GM19452 (cell line): ENCODE measurements around the gene KRT82.

Experiments
- ATAC-seq: cut with Tn5 transposase; IDR thresholded peaks from one replicate; pipeline ENCODE4 v1.9.1; 2021; ENCODE audit not compliant: unreplicated experiment

KRT82 gene

DNA sequence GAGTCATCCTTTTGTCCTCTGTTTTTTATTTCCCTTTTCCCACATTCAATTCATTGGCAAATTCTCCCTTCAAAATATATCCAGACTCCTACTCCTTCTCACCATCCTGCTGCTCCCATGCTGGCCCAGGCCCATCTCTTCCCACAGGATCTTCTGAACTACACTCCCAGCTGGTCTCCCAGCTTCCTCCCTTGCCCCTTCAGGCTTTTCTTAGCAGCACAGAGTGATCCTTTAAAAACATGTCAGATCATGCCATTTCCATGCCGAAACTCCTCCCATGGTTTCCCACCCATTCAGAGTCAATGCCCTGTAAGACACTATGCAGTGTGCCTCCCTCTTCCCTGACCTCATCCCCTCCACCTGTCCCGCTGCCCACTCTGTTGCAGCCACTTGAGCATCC is 18.3 kb downstream of the KRT82 start:
- no peak for ATAC-seq

DNA sequence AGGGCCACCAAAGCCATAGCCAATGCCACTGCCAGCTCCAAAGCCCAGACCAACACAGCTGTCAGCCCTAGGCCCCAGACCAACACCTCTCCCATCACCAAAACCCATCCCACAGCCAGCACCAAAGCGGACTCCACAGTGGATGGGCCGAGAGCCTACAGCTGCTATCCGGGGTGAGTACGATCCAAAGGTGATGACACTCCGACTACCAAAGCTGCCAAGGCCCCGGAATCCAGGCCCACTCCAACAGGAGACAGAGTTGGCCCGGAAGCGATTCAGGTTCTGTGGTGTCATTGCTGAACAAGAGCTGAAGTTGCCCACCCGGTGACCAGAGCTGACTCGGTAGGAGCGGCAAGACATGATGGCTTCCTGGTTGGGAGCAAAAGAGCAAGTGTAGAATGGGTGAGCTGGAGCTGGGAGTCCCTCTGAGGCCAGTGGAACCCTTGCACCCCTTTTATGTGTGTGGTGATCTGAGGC is 20.9 kb downstream of the KRT82 start, which contains the start of gene KRT84:
TSS of gene KRT84 (minus strand) at position 427 of the 477 bp plus-strand sequence. CDS start at position 360, 67 bp downstream.
- no peak for ATAC-seq

DNA sequence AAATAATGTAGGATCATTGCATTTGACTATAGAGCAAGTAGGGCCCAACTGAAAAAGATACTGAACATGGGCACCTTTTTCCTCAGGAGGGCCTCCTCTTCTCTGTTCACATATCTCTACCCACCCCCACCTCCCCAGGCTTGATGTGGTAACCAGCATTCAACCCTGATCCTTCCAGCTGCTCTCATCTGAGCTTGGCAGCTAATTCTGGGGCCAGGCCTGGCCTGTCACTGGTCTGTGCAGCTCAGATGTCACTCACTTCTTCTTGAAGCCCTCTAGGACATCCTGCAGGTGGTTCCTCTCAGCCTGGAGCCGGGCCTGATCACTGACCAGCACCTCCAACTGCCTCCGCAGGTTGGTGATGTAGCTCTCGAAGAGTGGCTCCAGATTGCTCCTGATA is 22.8 kb downstream of the KRT82 start:
- ATAC-seq: no peak

DNA sequence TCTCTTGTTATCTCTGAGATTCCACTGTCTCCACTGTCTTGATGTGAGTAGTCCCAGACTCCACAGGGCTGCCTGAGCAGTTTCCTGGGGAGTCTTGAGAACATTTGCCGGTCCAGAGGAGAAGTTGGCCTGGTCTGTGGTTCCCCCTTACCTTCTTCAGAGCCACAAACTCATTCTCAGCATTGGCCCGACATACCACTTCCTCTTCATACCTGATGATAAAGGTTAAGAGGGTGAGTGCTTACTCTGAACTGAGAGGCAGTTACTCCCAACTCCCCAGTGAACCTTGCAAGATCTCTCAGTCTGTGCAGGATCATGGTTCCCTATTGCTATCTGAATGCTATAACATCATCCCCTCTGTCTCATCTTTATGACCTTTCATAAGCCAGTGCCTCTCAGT is 23.3 kb downstream of the KRT82 start:
- no peak for ATAC-seq

DNA sequence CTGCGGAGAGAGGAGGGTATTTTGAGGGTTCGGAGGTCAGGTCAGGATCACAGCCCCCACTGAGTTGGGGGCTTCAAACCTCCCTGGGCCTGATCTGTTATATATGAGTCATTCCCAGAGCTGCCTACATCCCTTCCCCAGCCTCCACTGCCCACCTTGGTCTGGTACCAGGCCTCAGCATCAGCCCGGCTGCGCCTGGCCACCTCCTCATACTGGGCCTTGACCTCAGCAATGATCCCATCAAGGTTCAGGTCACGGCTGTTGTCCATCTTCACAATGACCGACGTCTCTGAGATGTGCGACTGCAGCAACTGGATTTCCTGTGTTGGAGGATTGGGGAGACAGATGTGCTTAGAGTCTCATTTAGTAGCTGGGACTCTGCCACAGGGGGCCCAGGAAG is 24.9 kb downstream of the KRT82 start:
- ATAC-seq: no peak

DNA sequence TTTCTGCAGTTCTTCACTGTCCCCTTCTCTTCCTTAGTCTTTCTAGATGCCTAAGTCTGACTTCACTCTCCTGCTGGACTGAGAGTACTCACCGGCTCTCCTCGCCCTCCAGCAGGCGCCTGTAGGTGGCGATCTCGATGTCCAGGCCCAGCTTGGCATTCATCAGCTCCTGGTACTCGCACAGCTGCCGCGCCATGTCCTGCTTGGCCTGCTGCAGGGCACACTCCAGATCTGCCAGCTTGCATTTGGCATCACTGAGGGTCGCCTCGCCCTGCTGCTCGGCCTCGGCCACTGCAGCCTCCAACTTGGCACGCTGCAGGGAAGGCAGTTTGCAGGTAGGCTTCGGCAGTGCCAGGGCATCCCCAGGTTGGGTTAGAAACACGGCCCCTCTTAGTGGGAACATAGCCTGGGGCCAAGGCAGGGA is 25.9 kb downstream of the KRT82 start:
- no peak for ATAC-seq

DNA sequence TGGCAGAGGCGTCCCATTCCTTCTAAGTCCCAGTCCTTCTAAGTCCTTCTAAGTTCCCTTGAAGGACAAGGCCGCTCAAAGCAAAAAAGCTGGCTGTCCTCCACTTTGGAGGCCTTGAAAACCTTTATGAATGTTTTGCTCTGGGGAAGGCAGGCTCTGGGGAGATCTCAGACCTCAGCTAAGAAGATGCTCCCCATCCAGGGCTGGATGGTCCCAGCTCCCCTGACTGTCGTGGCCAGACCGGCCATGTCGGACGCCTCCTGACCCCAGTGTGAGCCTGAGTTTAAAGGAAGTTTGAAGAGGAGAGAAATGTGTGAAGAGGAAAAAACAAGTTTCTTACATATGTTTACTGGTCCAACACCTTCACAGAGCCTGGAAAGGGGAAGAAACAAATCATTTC is 26.6 kb downstream of the KRT82 start:
- no peak for ATAC-seq

DNA sequence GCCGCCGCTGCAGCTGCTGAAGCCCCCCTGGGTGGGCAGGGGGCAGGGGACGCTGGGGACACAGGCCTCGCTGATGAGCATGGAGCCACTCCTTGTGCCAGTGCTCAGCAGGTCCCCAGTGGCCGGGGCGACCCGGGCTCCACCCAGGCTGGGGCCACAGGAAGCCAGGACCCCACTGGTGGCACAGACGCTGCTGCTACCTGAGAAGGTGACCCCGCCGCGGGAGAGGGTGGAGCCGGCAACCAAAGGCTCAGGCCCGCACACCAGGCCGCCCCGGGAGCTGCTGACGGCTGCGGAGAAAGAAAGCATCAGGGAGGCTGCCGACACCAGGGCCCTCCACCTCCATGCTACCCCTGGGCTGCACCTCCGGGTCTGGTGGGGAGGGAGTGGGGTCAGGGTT is 28.0 kb downstream of the KRT82 start:
- ATAC-seq: no peak

DNA sequence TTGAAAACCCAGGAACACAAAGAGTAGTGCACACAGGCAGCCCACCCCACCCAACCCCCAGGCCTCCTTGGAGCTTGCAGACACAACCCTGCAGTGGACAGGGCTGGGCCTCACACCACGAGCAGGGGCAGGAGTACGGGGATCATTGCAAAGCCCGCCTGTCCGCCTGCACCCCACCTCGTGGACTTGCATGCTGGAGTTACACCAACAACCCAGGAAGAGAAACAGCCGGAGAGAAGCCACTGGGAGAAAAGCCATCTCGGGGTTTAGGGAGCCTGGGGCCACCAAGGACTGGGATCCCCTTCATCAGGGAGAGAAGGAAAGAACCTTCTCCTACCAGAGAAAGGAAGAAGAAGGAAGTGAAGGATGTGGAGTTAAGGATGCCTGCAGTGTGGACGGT is 28.9 kb downstream of the KRT82 start:
- ATAC-seq: no peak

DNA sequence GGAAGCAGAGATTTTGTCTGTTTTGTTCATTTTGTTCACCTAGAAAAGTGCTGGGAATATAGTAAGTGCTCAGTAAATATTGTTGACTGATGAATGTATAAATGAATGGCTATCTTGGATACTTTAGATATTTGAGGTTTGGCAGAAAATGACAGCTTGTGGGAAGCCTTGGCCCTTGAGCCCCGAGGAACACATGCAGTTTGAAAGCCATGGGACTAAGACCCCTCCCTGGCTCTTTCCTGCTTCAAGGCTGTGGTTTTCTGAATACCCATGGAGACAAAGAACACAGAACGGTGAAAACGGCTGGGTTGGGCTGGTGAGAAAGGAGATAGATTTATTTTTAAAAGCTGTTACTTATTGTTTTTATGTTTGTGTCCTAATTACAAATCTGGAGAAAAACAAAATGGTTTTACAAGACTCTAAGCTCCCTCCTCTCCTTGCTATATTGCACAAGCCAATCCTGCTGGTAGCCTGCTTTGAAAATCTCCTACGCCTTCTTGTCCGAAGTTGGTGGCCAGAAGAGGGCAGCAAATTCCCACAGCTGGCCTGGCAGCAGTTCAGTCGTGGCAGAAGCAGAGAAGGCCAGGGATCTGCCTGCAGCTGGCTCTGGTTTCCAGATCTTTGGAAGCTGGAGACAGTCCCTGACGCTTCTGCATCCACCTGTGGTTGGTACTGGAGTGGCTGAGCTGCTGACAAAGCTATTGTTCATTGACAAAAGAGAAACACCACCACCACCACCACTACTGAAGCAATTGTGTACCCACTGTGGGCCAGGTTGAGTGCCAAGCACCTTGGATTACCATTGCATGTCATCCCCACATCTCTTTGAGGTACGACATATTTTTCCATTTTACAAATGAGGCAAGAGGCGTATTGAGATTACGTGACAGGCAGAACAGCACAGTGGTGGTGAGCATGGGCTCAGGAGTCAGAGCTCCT is 33.6 kb downstream of the KRT82 start:
- ATAC-seq: no peak

DNA sequence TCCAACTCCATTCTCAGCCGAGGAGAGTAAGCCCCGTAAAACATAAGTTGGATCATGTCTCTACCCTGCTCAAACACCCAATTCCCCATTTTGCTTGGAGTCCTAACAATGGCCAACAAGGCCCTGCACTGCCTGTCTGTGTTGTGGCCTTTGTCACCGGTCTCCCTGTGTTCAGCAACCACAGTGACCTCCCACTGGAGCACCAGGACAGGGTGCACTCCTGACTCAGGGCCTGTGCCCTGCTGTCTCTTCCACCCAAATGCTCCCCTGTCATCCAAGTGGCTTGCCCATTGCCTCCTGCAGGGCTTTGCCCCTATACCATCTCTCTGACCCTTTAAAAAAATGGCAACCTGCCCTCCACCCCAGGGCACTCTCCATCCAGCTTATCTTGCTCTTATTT is 34.4 kb downstream of the KRT82 start:
- ATAC-seq: no peak

DNA sequence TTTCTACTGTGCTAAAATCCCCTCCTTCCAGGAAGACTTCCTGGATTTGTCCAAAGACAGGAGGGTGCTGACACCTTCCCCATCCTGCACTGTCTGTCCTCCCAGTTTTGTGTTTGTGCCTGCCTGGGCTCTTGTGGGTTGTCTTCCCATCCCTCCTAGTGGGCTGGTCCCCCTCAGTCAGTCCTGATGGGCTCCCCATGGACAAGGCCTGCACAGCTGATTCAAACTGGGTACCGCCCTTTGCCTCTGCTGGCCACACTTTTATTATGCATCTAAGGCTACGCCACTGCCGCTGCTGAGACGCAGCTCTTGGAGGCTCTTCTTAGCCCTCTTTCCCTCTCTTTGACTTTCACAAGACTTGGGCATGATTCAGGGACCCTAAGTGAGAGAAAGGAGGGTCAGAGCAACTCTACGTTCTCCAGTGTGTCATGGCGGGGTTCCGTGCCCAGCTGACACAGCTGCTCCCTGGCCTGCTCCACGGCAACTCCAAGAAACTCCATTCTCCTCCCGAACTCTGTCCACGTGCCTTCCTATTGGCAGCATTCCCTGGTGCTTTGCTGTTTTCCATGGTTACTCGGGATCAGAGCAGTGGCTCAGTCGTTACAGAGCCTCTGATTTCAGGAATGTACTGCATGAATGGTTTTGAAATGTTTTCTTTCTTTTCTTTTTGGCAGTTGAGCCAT is 35.1 kb downstream of the KRT82 start:
- no peak for ATAC-seq

DNA sequence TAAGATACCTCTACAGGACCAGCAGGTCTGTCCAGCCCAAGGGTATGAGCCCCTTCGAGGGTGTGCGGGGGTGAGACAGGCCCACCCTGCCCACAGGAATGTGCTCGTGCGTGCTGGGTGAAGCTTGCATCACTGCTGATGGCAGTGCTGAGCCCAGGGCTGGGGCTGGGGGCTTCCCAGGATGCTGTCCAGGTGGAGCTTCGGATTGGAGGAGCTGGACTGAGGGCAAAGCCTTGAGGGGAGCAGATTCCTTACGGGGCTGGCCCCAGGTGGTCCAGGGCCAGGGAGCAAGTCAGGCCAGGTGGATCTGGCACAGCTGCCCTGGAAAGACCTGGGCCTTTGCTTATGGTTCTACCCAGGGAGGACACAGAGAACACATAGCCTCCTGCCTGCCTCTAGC is 36.3 kb downstream of the KRT82 start:
- ATAC-seq: no peak

DNA sequence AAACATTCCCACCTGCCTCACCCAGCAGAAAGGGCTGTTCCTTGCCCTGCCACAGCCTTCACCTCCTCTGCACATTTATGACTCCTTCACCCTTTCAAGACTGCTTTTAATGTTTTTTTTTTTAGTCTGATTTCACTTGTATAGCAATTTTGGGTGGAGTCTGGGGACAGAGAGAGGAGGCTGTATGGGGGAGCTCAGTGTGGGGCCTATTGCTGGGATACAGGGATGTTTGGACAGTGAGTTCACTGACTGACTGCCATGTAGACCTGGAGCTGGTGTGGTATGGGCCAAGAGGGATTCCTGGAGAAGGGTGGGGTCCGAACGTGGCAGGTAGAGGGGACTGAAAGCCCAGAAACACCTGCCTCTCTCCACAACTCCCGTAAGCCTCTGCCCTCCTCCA is 36.9 kb downstream of the KRT82 start:
- ATAC-seq: no peak

DNA sequence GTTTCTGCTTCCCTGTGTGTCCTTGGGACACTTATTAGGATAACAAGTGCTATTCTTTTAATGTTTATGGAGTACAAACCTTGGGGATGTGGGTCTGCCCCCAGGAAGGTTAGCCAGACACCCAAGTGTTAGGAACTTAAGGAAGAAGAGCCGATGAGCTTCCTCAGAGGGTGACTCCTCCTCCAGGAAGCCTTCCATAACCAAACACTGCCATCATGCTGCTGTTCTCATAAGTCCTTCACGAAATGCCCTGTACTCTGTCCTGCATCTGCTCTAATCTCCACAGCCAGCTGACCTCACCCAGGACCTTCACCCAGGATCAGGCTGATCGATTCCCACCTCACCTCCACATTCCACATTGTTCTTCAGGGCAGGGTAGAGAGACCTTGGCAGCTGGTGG is 37.6 kb downstream of the KRT82 start:
- ATAC-seq: no peak

DNA sequence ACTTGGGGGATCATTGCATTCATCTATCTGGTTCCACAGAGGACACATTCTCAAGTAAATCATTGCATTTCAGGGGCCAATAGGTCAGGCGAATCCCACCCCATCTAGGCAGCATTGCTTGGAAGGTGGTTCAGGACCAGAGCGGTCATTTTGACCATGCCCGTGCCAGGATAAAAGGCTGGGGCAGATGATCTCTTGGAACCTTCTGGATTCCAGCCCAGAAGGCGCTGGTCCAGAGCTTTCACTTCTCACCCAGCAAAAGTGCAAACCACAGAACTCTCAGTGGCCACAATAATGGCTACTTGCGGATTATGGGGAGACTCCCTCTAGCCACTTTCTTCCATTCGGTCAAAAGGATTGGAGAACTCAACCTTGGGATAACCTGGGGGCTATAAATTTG is 38.3 kb downstream of the KRT82 start:
- no peak for ATAC-seq

DNA sequence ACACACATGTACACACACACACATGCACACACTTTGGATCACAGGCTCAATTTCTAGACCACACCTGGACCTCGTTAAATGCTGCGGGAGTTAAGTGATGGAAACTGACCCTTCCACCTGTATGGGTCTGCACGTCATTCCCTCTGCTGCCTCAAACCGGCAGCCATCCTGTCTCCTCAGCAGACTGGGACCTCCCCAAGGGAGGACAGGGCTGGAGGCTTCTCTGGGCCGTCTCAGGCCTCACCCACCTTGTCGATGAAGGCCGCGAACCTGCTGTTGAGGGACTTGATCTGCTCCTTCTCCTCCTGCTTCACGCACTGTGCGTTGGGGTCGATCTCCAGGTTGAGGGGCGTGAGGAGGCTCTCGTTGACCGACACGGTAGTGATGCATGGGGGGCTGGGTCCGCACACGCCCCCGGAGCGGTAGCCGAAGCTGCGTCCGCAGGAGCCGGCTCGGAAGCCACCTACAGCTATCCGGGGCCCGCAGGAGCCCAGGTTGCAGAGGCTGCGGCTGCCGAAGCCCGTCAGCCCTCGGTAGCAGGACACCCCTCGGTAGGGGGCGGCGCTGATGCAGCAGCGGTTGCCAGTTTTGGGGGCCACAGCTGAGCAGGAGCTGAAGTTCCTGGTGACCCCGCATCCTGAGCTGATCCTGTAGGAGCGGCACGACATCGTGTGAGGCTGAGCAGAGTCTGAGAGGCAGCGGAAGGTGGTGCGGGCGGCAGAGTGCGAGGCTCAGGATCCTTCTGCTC is 39.2 kb downstream of the KRT82 start, which contains the start of gene KRT85:
TSS of gene KRT85 (minus strand) at position 744 of the 748 bp plus-strand sequence. CDS start at position 668, 76 bp downstream.
- ATAC-seq: no peak

DNA sequence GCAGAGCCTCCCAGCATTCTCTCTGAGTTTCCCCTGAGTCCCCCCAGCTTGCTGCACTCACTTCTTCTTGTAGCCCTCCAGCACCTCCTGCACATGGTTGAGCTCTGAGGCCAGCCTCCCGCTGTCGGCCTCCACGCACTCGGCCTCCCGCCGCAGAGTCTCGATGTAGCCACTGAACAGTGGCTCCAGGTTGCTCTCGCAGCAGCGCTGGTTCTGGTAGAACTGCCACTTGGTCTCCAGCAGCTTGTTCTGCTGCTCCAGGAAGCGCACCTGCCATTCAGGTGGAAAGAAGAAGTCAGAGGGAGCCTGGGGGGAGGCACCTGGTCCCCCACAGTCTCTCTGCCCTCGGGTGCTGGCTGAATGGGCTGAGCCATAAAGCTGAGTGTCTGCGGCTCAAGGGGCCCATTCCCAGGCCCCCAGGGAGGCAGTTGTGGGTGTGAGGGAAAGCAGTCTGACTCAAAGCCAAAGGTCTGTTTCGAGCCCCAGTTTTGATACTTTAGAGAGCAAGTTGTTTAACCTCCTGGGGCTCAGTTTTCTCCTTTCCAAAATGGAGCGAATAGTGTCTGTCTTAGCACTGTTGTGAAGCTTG is 41.1 kb downstream of the KRT82 start:
- ATAC-seq: no peak

DNA sequence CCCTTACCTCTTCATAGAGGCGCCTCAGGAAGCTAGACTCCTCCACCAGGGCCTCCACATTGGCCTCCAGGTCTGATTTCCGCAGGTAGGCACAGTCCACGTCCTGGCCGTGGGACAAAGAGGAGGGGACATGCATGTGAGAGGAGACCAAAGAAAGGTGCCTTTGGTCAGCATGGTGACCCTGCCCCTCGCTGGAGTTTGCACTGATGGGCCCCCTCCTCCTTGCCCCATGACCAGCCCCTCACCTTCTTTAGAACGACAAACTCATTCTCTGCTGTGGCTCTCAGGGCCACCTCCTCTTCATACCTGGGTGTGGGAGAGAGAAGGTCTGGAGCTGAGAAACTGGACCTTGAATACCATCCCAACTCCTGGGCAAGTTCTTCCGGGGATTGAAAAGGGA is 42.1 kb downstream of the KRT82 start:
- no peak for ATAC-seq

DNA sequence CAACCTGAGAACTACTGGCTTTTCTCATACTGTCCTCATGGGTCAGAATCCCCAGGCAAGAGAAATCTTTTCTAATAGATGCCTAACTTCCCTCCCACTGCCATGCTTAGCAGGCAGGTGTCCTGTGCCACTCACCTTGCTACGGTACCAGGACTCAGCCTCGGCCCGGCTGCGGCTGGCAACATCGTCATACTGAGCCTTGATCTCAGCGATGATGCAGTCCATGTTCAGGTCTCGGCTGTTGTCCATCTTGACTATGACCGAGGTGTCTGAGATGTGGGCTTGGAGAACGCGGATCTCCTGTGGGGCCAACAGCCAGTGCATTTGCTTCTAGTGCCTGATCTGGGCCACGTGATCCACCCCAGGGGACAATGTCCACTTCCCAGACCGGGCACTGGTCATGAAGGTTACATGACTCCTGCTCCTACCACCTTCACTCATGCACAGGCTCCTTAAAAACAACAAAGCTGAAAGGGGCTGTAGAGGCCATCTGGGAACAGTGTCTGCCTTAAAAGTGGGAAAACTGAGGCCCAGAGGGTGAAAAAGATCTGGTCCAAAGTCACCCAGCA is 42.9 kb downstream of the KRT82 start:
- no peak for ATAC-seq
